Breast epithelium (tissue), 4 donors: ENCODE data around the gene PSD2. TPM values are rescaled to one million over a fixed set of nuclear protein-coding genes. Genes with fewer than 3 reads are reported as not detected.

Source experiments
- DNase-seq, 2 donors: peaks; one replicate each; pipeline ENCODE4 v3.0.0-alpha.2; 2019; ENCODE audit warnings: low spot score in 2 of 2
- H3K27ac ChIP-seq, 2 donors: fragments of 200-600 bp; sonication (generic) in 1 of 2; one replicate each; pipeline ENCODE4 v1.5.1; 2016 to 2019; ENCODE audit warnings: mild to moderate bottlenecking in 1 of 2
- H3K27me3 ChIP-seq, 2 donors: fragments of 200-600 bp; sonication (generic) in 1 of 2; one replicate each; pipeline versions ENCODE4 v1.5.1 to v1.6.0; 2017 to 2019; ENCODE audit warnings: control low read depth in 1 of 2, mild to moderate bottlenecking in 1 of 2
- H3K36me3 ChIP-seq: fragments of 200-600 bp; one replicate; pipeline ENCODE4 v1.5.1; 2019
- H3K4me1 ChIP-seq, 2 donors: fragments of 200-600 bp; sonication (generic); one replicate each; pipeline ENCODE4 v1.5.1; 2016 to 2019; ENCODE audit warnings: control low read depth in 1 of 2
- H3K4me3 ChIP-seq, 3 donors: fragments of 200-600 bp; sonication (generic); 1 replicate in 2 of 3; 2 replicates in 1 of 3; pipeline ENCODE4 v1.5.1; 2016 to 2019; ENCODE audit warnings: mild to moderate bottlenecking in 3 of 3, moderate library complexity in 2 of 3
- H3K9me3 ChIP-seq, 2 donors: fragments of 200-600 bp; sonication (generic) in 1 of 2; one replicate each; pipeline ENCODE4 v1.5.1; 2016 to 2019; ENCODE audit warnings: control low read depth in 1 of 2
- POLR2A ChIP-seq: fragments of 450-650 bp; IDR thresholded peaks from one replicate; pipeline ENCODE4 v1.6.1; 2016; ENCODE audit warnings: antibody characterized with exemption, mild to moderate bottlenecking, moderate library complexity
- POLR2AphosphoS5 ChIP-seq, 3 donors: sonication (generic); formaldehyde crosslinking; IDR thresholded peaks; one replicate each; pipeline ENCODE4 v1.6.1; 2017; ENCODE audit warnings: antibody characterized with exemption in 3 of 3
- intact Hi-C: fragments of 100-400 bp; cut with DNase I; formaldehyde crosslinking; loops from one replicate; pipeline ENCODE4 v1.15.1; 2023; ENCODE audit warnings: low total_unique reads
- total RNA-seq, 3 donors: library from RNA; depleted of rRNA; stranded (reverse); fragments of >200 nt; gene quantifications; one replicate each; pipeline ENCODE4 v1.1.0, GENCODE V29; 2016
- TF ChIP-seq, protein P1 (sequence below), 3 donors: fragments of 450-650 bp; IDR thresholded peaks; one replicate each; pipeline ENCODE4 v1.5.1; 2016 to 2017; ENCODE audit warnings: antibody characterized with exemption in 3 of 3, mild to moderate bottlenecking in 3 of 3, moderate library complexity in 3 of 3

The PSD2 gene
- total RNA-seq, 3 donors from 2014 or later: 0.66 to 1.8 TPM; not detected in 1

DNA sequence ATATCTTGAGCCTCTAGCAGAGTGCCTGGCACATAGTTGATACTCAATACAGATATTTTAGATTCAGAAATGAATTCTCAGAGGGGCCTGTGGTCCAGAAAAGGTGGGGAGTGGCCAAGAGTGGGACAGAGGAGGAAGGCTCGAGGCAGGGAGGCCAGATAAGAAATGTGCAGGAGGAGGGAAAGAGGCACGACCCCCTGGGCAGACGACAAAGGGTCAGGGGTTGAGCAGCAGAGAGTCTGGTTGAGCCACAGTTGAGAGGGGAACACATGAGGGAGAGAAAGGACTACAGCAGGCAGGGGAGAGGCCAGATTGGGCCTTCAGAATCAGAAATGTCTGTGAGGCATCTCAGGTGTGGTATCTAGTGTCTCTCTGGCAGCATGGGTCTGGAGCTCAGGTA, 89.1 kb downstream of the PSD2 start:
- no peak overlapping the region for H3K4me3 ChIP-seq
- no peaks in the 10 kb centered on the region for H3K27me3 ChIP-seq
- TF ChIP-seq, protein P1, sequence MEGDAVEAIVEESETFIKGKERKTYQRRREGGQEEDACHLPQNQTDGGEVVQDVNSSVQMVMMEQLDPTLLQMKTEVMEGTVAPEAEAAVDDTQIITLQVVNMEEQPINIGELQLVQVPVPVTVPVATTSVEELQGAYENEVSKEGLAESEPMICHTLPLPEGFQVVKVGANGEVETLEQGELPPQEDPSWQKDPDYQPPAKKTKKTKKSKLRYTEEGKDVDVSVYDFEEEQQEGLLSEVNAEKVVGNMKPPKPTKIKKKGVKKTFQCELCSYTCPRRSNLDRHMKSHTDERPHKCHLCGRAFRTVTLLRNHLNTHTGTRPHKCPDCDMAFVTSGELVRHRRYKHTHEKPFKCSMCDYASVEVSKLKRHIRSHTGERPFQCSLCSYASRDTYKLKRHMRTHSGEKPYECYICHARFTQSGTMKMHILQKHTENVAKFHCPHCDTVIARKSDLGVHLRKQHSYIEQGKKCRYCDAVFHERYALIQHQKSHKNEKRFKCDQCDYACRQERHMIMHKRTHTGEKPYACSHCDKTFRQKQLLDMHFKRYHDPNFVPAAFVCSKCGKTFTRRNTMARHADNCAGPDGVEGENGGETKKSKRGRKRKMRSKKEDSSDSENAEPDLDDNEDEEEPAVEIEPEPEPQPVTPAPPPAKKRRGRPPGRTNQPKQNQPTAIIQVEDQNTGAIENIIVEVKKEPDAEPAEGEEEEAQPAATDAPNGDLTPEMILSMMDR (IDR thresholded peaks at IDR 0.05): no peak
- no peak for TF ChIP-seq POLR2AphosphoS5 (IDR thresholded peaks at IDR 0.05)
- TF ChIP-seq POLR2A: no peak
- H3K27ac ChIP-seq: peak overlapping the region; percentile 65 to 81
- H3K36me3 ChIP-seq: no peaks in the 10 kb centered on the region
- intact Hi-C loops: no loop called here
- no peaks in the 10 kb centered on the region for H3K9me3 ChIP-seq
- no peak for DNase-seq
- H3K4me1 ChIP-seq: no peaks in the 10 kb centered on the region

DNA sequence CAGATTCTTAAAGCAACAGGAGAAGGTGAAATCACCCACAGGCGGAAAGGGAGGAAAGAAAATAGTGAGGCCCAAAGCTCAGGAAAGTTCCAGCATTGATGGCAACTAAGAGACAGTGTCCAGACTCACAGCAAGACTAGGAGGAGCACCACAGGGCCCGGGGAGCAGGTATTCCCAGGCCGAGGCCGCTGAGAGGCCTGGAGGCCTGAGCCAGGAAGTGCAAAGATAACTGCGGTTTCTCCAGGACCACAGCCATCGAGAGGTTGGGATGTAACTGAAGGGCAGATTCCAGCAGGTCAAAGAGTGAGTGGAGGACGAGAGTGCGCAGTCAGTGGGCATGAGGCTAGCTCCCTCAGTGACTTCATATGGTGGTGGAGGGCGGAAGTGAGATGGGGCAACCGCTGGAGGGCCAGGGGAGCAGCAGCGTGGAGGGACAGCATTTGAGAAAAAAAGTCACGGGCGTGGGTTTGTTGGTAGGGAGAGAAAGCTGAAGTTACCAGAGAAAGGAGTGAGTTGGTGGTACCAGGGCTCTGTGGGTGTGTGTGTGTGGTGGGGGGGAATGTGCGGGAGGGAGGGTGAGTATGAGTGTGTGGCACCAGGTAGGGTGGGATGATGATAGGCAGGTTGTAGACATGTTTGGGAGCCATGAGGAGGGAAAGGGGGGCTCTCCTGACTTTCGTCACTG, 89.7 kb downstream of the PSD2 start:
- no peak for DNase-seq
- no peaks in the 10 kb centered on the region for H3K27me3 ChIP-seq
- H3K9me3 ChIP-seq: no peaks in the 10 kb centered on the region
- H3K4me1 ChIP-seq: no peaks in the 10 kb centered on the region
- intact Hi-C loops: no loop called here
- no peak overlapping the region for H3K4me3 ChIP-seq
- no peaks in the 10 kb centered on the region for H3K36me3 ChIP-seq
- H3K27ac ChIP-seq: peak overlapping the region; percentile 65 to 81
- no peak for TF ChIP-seq POLR2AphosphoS5 (IDR thresholded peaks at IDR 0.05)
- no peak for TF ChIP-seq POLR2A
- TF ChIP-seq, protein P1 (IDR thresholded peaks at IDR 0.05): no peak

DNA sequence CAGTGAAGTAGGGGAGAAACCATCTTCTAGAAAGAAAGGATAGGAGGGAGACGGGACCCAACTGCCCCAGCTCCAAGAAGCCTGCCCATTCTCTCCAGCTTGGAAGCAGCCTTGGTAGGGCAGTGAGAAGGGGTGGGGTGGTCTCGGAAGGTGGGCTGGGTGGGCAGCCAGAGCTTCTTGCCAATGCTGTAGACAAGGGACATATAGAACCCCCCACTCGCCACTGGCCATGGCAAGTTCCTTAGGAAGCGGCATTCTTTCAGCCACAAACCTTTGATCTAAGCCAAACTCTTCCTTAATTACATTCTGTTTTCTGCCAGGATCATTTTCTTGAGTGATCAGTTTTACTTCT, 90.2 kb downstream of the PSD2 start:
- no peak for DNase-seq
- no peaks in the 10 kb centered on the region for H3K27me3 ChIP-seq
- intact Hi-C loops: no loop called here

DNA sequence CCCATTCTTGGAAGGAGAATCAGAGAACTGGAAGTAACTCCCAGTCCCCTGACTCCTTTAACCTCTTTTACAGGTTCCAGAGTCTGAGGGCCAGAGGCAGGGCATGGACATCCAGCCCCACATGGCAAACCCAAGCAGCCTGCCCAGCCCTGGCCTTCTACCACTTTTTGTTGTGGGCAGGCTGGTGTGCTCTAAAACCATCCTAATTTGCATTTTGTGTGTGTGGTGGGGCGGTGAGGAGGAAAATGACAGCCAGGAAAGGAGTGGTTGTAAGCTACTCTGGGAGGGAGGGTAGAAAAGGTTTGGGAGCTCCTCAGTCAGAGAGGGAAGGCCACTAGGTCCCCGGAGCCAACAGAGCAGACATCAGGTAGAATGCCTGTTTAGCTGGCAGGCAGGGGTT, 90.6 kb downstream of the PSD2 start:
- TF ChIP-seq POLR2A (no peak), POLR2AphosphoS5 (IDR thresholded peaks at IDR 0.05) (no peak)
- TF ChIP-seq, protein P1 (IDR thresholded peaks at IDR 0.05): no peak
- H3K4me3 ChIP-seq: no peak overlapping the region
- DNase-seq: no peak
- H3K27me3 ChIP-seq: no peaks in the 10 kb centered on the region
- no peaks in the 10 kb centered on the region for H3K9me3 ChIP-seq
- H3K27ac ChIP-seq: peak overlapping the region; percentile 62 to 81
- no peaks in the 10 kb centered on the region for H3K36me3 ChIP-seq
- intact Hi-C loops: no loop called here
- H3K4me1 ChIP-seq: no peaks in the 10 kb centered on the region

More for the DNA sequence above, 90.2 kb downstream of the PSD2 start:
- no peak for TF ChIP-seq POLR2A
- TF ChIP-seq, protein P1 (IDR thresholded peaks at IDR 0.05): no peak
- Histone ChIP-seq H3K36me3 (no peaks in the 10 kb centered on the region), H3K4me3 (no peak overlapping the region), H3K9me3 (no peaks in the 10 kb centered on the region), H3K4me1 (no peaks in the 10 kb centered on the region), H3K27ac (peak overlapping the region; percentile 62 to 81)

DNA sequence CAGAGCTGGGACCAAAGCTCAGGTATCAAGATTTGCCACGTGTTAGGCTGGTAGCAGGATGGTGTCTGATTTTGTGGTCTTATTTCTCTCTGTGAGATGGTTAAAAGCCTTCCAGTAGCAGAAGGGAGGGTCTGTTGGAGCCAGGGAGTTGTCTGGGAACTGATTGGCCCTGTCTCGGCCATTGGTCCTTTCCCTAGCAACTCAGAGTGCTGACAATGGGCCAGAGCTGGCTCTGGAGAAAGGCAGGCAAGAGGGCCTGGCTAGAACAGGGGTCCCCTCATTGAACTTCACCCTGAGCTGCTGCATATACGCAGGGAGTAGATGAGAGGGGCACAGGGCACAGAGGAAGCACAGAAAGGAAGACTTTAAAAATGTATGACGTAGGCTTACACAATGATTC, 92.8 kb downstream of the PSD2 start:
- intact Hi-C loops: no loop called here
- H3K27ac ChIP-seq: peak overlapping the region in 1 of 2 donors; percentile 48
- H3K4me3 ChIP-seq: no peak overlapping the region
- H3K9me3 ChIP-seq: no peaks in the 10 kb centered on the region
- no peaks in the 10 kb centered on the region for H3K36me3 ChIP-seq
- no peaks in the 10 kb centered on the region for H3K27me3 ChIP-seq
- no peaks in the 10 kb centered on the region for H3K4me1 ChIP-seq
- no peak for DNase-seq
- TF ChIP-seq POLR2AphosphoS5 (IDR thresholded peaks at IDR 0.05) (no peak), POLR2A (no peak)
- TF ChIP-seq, protein P1 (IDR thresholded peaks at IDR 0.05): no peak
